Measurements from ENCODE around the gene MYO9A.
"Not testable (repeated sequence)": the region's sequence is repeated elsewhere in the genome, so short reads cannot be mapped to it uniquely, and the experiment has no call there.

The MYO9A gene

DNA sequence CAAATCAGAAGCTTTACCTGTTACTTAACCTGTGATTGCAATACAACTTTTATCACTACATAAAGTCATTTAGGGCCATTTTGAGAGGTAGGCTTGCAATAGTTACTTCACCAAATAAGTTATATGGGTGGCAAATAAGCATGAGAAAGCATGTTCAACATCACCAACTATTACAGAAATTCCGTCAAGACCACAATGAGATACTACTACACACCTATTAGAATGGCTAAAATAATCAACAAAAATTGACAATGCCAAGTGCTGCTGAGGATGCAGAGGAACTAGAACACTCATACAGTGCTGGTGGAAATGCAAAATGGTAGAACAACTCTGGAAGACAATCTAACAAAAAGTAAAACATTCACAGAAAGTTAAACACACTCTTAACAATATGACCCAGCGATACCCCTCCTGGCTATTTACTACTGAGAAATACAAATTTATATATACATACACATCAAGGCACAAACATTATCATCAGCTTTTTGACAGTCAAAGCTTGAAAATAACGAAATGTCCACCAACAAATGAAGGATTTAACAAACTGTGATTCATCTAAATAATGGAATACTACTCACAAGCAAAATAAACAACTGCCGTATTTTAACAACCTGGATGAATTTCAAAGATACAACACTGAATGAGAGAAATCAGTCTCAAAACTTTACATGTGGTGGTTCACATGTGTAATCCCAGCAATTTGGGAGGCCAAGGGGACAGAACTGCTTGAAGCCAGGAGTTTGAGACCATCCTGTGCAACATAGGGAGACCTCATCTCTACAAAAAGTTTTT, 82.9 kb downstream of the MYO9A start:
- no peak for DNase-seq

GRCh38 chr15:72034351-72034750, 83.6 kb downstream of the MYO9A start:
- DNase-seq, result no peak

- DNase-seq, result no peak
Measured at GRCh38 chr15:72033711-72034110, 84.2 kb downstream of the MYO9A start.

DNA sequence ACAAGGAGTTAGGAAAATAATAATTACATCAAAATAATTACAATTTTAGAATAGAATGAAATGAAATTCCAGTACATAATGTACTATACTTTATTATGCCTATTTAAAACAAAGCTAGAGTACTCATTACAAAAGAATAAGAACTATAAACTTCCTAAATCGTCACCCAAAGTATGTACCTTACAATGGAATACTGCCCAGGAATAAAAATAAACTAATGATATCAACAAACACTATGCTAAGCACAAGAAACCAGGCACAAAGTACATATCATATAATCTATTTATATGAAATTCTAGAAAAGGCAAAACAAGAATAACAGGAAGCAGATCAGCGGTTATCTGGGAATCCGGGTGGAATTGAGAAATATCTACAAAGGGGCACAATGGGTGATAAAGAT, 84.7 kb downstream of the MYO9A start:
- no peak for DNase-seq

- DNase-seq, result no peak
Measured at GRCh38 chr15:72021604-72022003, 96.3 kb downstream of the MYO9A start.

- no peak for DNase-seq
Measured at GRCh38 chr15:72020799-72021198, 97.2 kb downstream of the MYO9A start.

- not testable (repeated sequence) for DNase-seq
Measured at GRCh38 chr15:72014555-72014954, 103.4 kb downstream of the MYO9A start.

GRCh38 chr15:72013703-72014102, 104.2 kb downstream of the MYO9A start:
- no peak for DNase-seq

DNA sequence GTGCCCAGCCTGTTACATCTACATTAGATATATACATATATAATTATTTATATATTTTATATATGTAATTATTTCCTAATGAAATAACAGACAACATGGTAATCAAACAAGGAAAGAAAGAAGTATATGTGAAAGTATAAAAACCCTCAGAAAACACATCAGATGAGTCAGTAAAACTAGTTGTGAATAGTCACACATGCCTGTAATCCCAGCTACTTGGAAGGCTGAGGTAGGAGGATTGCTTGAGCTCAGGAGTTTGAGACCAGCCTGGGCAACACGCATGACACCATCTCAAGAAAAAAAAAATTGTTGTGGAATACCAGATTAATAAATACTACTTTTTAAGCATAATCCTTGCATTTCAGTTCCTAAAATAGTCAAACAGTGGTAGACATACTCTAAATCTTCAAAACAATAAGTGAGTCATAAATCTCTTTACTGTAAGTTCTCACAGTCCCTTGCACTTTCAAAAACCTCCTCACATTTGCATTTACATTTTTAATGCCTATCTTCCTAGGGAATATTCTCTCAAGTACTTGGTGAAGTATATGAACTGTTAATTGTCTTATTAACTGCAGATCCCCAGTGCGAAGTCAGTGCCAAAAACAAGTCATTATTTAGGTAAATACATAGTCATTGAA, 106.5 kb downstream of the MYO9A start:
- DNase-seq, result no peak

- no peak for DNase-seq
Measured at GRCh38 chr15:72009222-72009621, 108.7 kb downstream of the MYO9A start.

- DNase-seq, result no peak
Measured at GRCh38 chr15:72006382-72006781, 111.6 kb downstream of the MYO9A start.

DNA sequence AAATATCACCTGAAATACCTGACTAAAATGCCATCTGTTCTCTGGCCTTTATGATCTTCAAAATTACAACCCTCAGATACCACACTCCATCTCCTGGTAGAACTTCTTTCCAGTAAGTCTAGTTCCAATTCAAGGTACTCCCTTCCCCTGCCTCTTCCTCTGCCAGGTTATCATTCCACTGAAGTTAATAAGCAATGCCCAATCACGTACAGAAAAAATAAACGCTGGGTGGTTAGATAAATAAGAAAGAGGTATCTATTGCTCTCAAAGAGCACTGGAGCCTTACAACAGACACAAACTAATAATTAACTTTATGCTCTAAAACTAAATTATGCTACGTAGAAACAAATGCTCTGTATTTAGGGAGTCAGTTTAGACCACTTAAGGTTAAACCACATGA, 112.5 kb downstream of the MYO9A start:
- no peak for DNase-seq

DNA sequence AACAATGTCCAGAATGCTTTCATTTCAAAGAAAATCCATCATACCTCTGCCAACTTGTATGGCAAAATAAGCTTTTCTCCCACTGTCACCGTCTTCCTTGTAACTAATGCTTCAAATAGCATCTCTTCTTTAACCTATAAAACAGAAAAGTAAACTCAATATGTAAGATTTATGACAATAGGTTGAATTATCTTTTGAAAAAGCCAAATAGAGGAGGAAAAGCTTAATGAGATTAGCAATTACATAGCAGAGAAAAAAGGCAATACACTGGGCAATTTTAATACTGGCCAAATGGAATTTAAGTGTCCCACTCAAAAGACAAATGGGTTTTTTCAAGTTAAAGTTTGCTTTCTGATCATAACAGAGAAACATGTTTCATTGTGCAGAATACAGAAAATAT, 118.1 kb downstream of the MYO9A start:
- DNase-seq, result no peak

DNA sequence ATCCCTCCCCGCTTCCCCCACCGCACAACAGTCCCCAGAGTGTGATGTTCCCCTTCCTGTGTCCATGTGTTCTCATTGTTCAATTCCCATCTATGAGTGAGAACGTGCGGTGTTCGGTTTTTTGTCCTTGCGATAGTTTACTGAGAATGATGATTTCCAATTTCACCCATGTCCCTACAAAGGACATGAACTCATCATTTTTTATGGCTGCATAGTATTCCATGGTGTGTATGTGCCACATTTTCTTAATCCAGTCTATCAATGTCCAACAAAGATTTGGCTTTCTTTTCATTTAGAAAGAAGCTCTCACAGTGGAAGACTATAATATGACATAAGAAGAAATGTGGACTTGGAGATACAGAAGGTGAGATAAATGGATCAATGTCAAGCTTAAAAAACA, 119.2 kb downstream of the MYO9A start:
- DNase-seq, result not testable (repeated sequence)

DNA sequence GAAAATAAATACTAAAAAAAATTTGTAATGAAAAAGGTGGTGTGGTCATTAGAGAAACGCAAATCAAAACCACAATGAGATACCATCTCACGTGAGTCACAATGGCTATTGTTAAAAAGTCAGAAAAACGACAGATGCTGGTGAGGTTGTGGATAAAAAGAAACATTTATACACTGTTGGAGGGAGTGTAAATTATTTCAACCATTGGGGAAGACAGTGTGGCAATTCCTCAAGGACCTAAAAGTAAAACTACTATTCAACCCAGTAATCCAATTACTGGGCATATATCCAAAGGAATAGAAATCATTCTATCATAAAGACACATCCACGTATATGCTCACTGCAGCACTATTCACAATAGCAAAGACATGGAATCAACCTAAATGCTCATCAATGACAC, 120.3 kb downstream of the MYO9A start:
- DNase-seq, result no peak

- no peak for DNase-seq
Measured at GRCh38 chr15:71975816-71976150, 142.2 kb downstream of the MYO9A start.

- no peak for DNase-seq
Measured at GRCh38 chr15:71974211-71974610, 143.7 kb downstream of the MYO9A start.

DNA sequence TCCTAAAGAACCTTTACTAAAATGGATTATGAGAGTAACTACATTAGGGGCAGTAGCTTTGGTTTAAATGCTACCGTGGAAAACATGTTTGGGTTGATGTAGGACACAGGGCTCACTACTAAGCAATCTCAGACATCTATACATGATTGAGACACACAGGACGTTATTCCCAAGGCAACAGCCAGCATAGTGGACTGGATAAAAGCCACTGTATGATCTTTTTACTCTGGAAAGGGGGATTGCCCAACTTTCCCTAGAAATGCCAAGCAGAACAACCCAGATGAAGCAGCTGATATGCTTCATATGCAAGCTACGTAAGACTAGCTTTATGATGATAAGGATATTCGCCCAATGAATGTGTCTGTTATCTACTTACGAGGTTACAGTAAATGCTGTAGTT, 144.6 kb downstream of the MYO9A start:
- no peak for DNase-seq

- DNase-seq, result no peak
Measured at GRCh38 chr15:71971905-71972304, 146.0 kb downstream of the MYO9A start.

GRCh38 chr15:71970435-71970834, 147.5 kb downstream of the MYO9A start:
- no peak for DNase-seq

DNA sequence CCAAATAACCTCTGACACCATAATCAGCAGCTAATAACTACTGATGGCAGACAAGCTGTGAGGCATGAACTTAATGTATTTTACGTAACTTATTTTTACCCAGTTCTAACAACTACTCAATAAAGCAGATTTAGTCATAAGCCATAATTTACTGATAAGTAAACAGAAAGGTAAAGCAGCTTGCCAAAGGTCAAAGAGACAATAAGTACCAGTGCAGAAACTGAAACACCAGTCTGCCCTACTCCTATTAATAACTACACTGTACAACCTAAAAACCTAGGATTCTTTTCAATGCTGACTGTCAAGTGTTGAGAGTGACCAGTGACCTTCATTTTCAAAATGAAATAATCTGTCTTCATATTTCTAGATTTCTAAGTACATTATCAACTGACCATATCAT, 155.4 kb downstream of the MYO9A start:
- no peak for DNase-seq

GRCh38 chr15:71957026-71957425, 160.9 kb downstream of the MYO9A start:
- no peak for DNase-seq

- DNase-seq, result no peak
Measured at GRCh38 chr15:71951134-71951533, 166.8 kb downstream of the MYO9A start.

DNA sequence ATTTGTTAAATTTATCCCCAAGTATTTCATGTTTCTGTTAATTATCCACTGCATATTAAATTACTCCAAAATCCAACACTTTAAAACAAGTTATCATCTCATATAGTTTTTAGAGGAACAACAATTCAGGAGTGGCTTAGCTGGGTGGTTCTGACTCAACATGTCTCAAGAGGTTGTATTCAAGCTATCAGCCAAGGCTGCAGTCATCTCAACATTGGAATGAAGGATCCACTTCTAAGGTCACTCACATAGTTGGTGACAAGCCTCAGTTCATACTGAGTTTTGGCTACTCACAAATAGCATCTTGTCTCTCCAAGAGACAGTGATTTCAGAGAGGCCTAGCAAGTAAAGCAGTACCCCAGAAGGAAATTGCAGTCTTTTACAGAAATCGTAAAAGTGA, 172.9 kb downstream of the MYO9A start:
- DNase-seq, result no peak

DNA sequence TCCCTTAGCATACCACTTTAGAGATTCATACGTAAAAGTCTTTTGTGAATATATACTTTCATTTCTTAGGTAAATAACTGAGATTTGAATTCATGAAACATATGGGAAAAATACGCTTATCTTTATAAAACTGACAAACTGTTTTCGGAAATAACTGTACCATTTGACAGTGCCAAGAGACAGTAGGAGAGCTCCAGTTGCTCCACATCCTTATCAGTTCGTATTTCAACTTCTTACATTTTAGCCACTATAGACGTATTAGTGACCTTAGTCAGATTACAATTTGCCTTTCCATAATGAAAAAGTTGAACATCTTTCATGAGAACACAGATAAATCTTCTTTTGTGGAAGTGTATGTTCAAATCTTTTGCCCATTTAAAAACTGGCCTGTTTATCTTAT, 174.1 kb downstream of the MYO9A start:
- no peak for DNase-seq
